GM12865 (cell line): ENCODE measurements around the gene ARMH1.

Experiments used
- DNase-seq: peaks from one replicate; pipeline ENCODE4 v3.0.0; 2010; ENCODE audit warnings: low read depth
- H3K4me3 ChIP-seq: 2 replicates; pipeline ENCODE4 v1.5.1; 2011; ENCODE audit warnings: mild to moderate bottlenecking, low read depth, low read length, control low read depth
- CTCF ChIP-seq: IDR thresholded peaks from 2 replicates; pipeline ENCODE4 v1.5.1; 2011; ENCODE audit warnings: low read length, control low read depth, low read depth, inconsistent platforms; ENCODE audit not compliant: insufficient read depth; ENCODE audit errors: missing control alignments

Gene ARMH1

GRCh38 chr1:44717156-44717555, 42.6 kb downstream of the ARMH1 start:
- no peak for DNase-seq
- no peak overlapping the region for H3K4me3 ChIP-seq
- TF ChIP-seq CTCF = no peak

GRCh38 chr1:44717653-44718052, 43.1 kb downstream of the ARMH1 start:
- no peak for DNase-seq
- no peak for TF ChIP-seq CTCF
- H3K4me3 ChIP-seq = no peak overlapping the region

- TF ChIP-seq CTCF = no peak
- H3K4me3 ChIP-seq = no peak overlapping the region
- DNase-seq = no peak
Measured at GRCh38 chr1:44718091-44718490, 43.6 kb downstream of the ARMH1 start.

GRCh38 chr1:44719318-44719717, 44.8 kb downstream of the ARMH1 start:
- no peak for TF ChIP-seq CTCF
- H3K4me3 ChIP-seq = no peak overlapping the region
- DNase-seq = no peak

GRCh38 chr1:44720281-44720680, 45.8 kb downstream of the ARMH1 start:
- no peak for DNase-seq
- H3K4me3 ChIP-seq = no peak overlapping the region
- no peak for TF ChIP-seq CTCF

- H3K4me3 ChIP-seq = no peak overlapping the region; the same call in 1 of the 2 replicates
- DNase-seq = peak; percentile 100
- no peak for TF ChIP-seq CTCF
Measured at GRCh38 chr1:44721485-44722361, 47.2 kb downstream of the ARMH1 start.
